ENCODE data around the gene WASL.

Gene WASL

GRCh38 chr7:123752534-123752933 is 3.7 kb upstream of the WASL start:
- Histone ChIP-seq H3K27ac (peak overlapping the region in 1 of 2 donors; percentile 47), H3K27me3 (no peaks in the 10 kb centered on the region), H3K4me1 (peaks cover 0 to 26% (median 7%) of the 10 kb centered on the region in 4 donors), H3K9me3 (no peaks in the 10 kb centered on the region), H3K4me3 (no peak overlapping the region), H3K36me3 (peaks cover 0 to 3% (median 0%) of the 10 kb centered on the region in 3 donors)
- TF ChIP-seq, protein P1, sequence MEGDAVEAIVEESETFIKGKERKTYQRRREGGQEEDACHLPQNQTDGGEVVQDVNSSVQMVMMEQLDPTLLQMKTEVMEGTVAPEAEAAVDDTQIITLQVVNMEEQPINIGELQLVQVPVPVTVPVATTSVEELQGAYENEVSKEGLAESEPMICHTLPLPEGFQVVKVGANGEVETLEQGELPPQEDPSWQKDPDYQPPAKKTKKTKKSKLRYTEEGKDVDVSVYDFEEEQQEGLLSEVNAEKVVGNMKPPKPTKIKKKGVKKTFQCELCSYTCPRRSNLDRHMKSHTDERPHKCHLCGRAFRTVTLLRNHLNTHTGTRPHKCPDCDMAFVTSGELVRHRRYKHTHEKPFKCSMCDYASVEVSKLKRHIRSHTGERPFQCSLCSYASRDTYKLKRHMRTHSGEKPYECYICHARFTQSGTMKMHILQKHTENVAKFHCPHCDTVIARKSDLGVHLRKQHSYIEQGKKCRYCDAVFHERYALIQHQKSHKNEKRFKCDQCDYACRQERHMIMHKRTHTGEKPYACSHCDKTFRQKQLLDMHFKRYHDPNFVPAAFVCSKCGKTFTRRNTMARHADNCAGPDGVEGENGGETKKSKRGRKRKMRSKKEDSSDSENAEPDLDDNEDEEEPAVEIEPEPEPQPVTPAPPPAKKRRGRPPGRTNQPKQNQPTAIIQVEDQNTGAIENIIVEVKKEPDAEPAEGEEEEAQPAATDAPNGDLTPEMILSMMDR (IDR thresholded peaks at IDR 0.05): no peak
- intact Hi-C loops (cut with DNase I; ENCODE audit: low total_unique reads): no loop called here
- no peak for DNase-seq

DNA sequence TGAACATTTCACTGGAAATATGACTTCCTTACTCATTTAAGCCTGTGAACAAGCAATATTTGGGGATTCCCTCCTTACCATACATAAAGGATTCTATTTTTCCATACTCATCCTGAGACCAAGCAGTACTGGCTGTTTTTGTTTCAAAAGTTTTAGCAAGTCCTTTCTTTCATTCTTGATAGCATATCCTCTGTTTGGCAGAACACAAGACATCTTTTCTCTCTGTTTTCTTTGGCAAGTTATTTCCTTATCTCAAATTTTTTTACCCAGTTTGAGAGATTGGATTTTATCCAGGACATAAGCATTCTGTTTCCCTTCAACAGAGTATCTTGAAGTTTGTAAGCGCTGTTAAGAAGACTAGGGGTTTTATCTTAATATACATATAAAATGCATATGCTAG is 3.0 kb upstream of the WASL start:
- intact Hi-C loops (cut with DNase I; ENCODE audit: low total_unique reads): no loop called here
- DNase-seq: no peak

DNA sequence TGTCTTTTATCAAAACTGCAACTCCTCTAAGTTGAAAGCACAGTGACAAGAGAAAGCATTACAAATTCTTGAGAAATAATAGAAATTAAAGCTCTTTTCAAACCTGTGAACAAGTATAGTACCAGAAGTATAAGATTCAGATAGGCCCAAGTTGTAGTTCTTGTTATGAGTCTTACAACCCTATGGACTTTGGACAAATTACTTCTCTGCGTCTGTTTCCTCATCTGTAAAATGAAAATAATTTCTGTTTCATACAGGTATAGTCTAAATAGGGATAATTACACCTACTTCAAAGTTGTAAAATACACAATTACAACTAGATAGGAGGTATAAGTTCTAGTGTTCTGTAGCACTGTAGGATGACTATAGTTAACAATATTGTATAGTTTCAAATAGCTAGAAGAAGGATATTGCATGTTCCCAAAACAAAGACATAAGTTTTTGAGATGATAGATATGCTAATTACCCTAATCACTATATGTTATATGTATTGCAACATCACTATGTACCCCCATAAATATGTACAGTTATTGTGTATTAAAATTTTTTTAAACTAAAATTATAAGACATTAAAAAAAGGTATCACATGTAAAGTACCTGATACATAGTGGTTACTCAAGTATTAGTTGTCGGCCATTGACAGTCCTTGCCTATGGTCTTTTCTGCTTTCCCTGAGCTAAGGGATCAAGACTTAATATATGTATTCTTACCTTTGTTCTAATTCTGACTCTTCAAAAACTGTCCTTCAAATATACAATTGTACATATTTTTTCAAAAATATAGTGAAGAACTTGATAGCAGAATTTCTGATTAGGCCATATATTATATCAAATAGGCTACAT is 1.8 kb upstream of the WASL start:
- peak overlapping the region; percentile 98 to 99 for H3K27ac ChIP-seq
- peaks cover 0 to 45% (median 22%) of the 10 kb centered on the region in 4 donors for H3K4me1 ChIP-seq
- TF ChIP-seq, protein P1 (IDR thresholded peaks at IDR 0.05): no peak
- no peaks in the 10 kb centered on the region for H3K9me3 ChIP-seq
- peaks cover 0 to 3% (median 0%) of the 10 kb centered on the region in 3 donors for H3K36me3 ChIP-seq
- no peak for DNase-seq
- H3K27me3 ChIP-seq: no peaks in the 10 kb centered on the region
- peak overlapping the region; percentile 77 to 98 for H3K4me3 ChIP-seq
- intact Hi-C loops (cut with DNase I; ENCODE audit: low total_unique reads): no loop called here

More for the DNA sequence above, 3.0 kb upstream of the WASL start:
- no peaks in the 10 kb centered on the region for H3K27me3 ChIP-seq
- H3K4me1 ChIP-seq: peaks cover 0 to 33% (median 10%) of the 10 kb centered on the region in 4 donors
- H3K36me3 ChIP-seq: peaks cover 0 to 3% (median 0%) of the 10 kb centered on the region in 3 donors
- H3K9me3 ChIP-seq: no peaks in the 10 kb centered on the region
- TF ChIP-seq, protein P1 (IDR thresholded peaks at IDR 0.05): no peak
- peak overlapping the region in 1 of 2 donors; percentile 47 for H3K27ac ChIP-seq
- H3K4me3 ChIP-seq: no peak overlapping the region

DNA sequence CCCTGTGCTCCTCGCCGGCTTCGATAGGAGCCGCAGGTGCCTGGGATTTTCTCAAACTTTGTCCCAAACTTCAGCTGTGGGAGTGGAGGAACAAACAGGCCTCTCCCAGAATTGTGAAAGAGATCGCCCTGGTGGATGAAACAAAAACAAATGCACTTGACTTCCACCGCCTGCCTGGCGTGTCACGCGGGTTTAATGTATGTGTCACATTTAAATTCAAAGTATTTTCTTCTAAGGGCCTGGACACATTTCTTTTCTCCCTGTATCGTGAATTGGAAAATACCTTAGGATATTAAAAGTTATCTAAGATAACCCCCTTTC is 694 bp upstream of the WASL start:
- Histone ChIP-seq H3K36me3 (peaks cover 0 to 3% (median 0%) of the 10 kb centered on the region in 3 donors), H3K4me1 (peaks cover 0 to 56% (median 33%) of the 10 kb centered on the region in 4 donors), H3K9me3 (no peaks in the 10 kb centered on the region), H3K27ac (peak overlapping the region; percentile 98 to 99), H3K4me3 (peak overlapping the region; percentile 77 to 98), H3K27me3 (no peaks in the 10 kb centered on the region)
- peak in 1 of 2 donors; percentile 42 for DNase-seq
- intact Hi-C loops (cut with DNase I; ENCODE audit: low total_unique reads): loop anchor here (5.0 kb wide), 1 partner anchor 47 kb away; no protein-coding TSS in a partner anchor
- TF ChIP-seq, protein P1 (IDR thresholded peaks at IDR 0.05): peak in 1 of 2 experiments; percentile 21

- Histone ChIP-seq H3K4me1 (peaks cover 0 to 68% (median 39%) of the 10 kb centered on the region in 4 donors), H3K9me3 (no peaks in the 10 kb centered on the region), H3K27me3 (no peaks in the 10 kb centered on the region), H3K27ac (peak overlapping the region; percentile 98 to 99), H3K36me3 (peaks cover 0 to 3% (median 0%) of the 10 kb centered on the region in 3 donors), H3K4me3 (peak overlapping the region; percentile 77 to 98)
- intact Hi-C loops (cut with DNase I; ENCODE audit: low total_unique reads): loop anchor here (5.0 kb wide), 1 partner anchor 46 kb away; no protein-coding TSS in a partner anchor
- DNase-seq: peak; percentile 40 to 70
- TF ChIP-seq, protein P1 (IDR thresholded peaks at IDR 0.05): no peak
These were observed 551 bp downstream of the WASL start for GRCh38 chr7:123748171-123748733.

All from tibial artery (tissue), 4 donors.